Activated CD4-positive, alpha-beta memory T cell treated with anti-CD3 and anti-CD28 coated beads for 36 hours (primary cell): ENCODE results near the gene TCEAL5. TPM values are rescaled to one million over a fixed set of nuclear protein-coding genes. Genes with fewer than 3 reads are reported as not detected.
"Not testable (repeated sequence)": the region's sequence is repeated elsewhere in the genome, so short reads cannot be mapped to it uniquely, and the experiment has no call there.

Experiments
- CTCF ChIA-PET: fragments of 350-600 bp; sonication (Branson Sonifier 250); formaldehyde crosslinking; loops from one replicate; lab custom pipeline; 2021; ENCODE audit warnings: antibody characterized with exemption, inconsistent platforms; lab: Charles Lee
- POLR2A ChIA-PET: fragments of 350-600 bp; sonication (Branson Sonifier 250); formaldehyde crosslinking; loops from one replicate; lab custom pipeline; 2021; ENCODE audit warnings: antibody characterized with exemption; lab: Charles Lee
- DNase-seq: peaks from one replicate; pipeline ENCODE4 v3.0.0-alpha.2; 2020
- H3K27ac Mint-ChIP-seq: one replicate; pipeline ENCODE4 v1.8.0; 2021; ENCODE audit warnings: mixed read lengths
- H3K27me3 Mint-ChIP-seq: one replicate; pipeline ENCODE4 v1.8.0; 2021; ENCODE audit warnings: mixed read lengths
- H3K36me3 Mint-ChIP-seq: one replicate; pipeline ENCODE4 v1.8.0; 2021; ENCODE audit warnings: mixed read lengths
- H3K4me1 Mint-ChIP-seq: one replicate; pipeline ENCODE4 v1.8.0; 2021; ENCODE audit warnings: low read depth, mixed read lengths
- H3K4me3 Mint-ChIP-seq: one replicate; pipeline ENCODE4 v1.8.0; 2021; ENCODE audit warnings: mild to moderate bottlenecking, mixed read lengths
- H3K9me3 Mint-ChIP-seq: one replicate; pipeline ENCODE4 v1.8.0; 2021; ENCODE audit warnings: mixed read lengths
- intact Hi-C: fragments of 100-400 bp; cut with micrococcal nuclease; formaldehyde crosslinking; loops from one replicate; pipeline ENCODE4 v1.15.1; 2023
- total RNA-seq, 2 experiments: library from RNA; stranded (reverse); gene quantifications; one replicate each; pipeline ENCODE4 v1.2.3, GENCODE V29; 2021

The TCEAL5 gene
- total RNA-seq, result not detected

- peaks cover 6% of the 10 kb centered on the region for H3K4me1 Mint-ChIP-seq
- intact Hi-C loops, result no loop called here
- ChIA-PET POLR2A (no interaction called here), CTCF (no interaction called here)
- peak within 1 kb of the TSS; percentile 20 for H3K4me3 Mint-ChIP-seq
- no peak within 1 kb of the TSS for H3K27ac Mint-ChIP-seq
- no peaks in the 10 kb centered on the region for H3K36me3 Mint-ChIP-seq
- no peaks in the 10 kb centered on the region for H3K9me3 Mint-ChIP-seq
- no peak for DNase-seq
- H3K27me3 Mint-ChIP-seq, result peaks cover 28% of the 10 kb centered on the region
Measured at GRCh38 chrX:103276581-103277002, at the start of gene TCEAL5. TCEAL5 (minus strand) TSS chrX:103276750; CDS start chrX:103274563, 2,187 bp downstream.

GRCh38 chrX:103311399-103311780 is 34.8 kb upstream of the TCEAL5 start:
- Mint-ChIP-seq H3K9me3 (no peaks in the 10 kb centered on the region), H3K27ac (no peak overlapping the region), H3K4me3 (peak overlapping the region; percentile 69), H3K36me3 (no peaks in the 10 kb centered on the region), H3K4me1 (peaks cover 4% of the 10 kb centered on the region), H3K27me3 (no peaks in the 10 kb centered on the region)
- intact Hi-C loops, result loop anchor here (2.0 to 10.0 kb wide), 3 partner anchors 57 to 375 kb away; partner anchors contain the start of genes BEX4, MORF4L2 and TCEAL8
- POLR2A ChIA-PET, result no interaction called here
- CTCF ChIA-PET, result no interaction called here
- no peak for DNase-seq

GRCh38 chrX:103310555-103311398 is 34.2 kb upstream of the TCEAL5 start, which contains the start of gene BEX2:
BEX2 (minus strand) TSS chrX:103310990; CDS start chrX:103309976, 1,014 bp downstream.
- Mint-ChIP-seq H3K9me3 (no peaks in the 10 kb centered on the region), H3K36me3 (no peaks in the 10 kb centered on the region), H3K4me3 (peak within 1 kb of the TSS; percentile 69), H3K4me1 (peaks cover 4% of the 10 kb centered on the region), H3K27ac (no peak within 1 kb of the TSS), H3K27me3 (no peaks in the 10 kb centered on the region)
- peak; percentile 90 for DNase-seq
- POLR2A ChIA-PET, result no interaction called here
- CTCF ChIA-PET, result no interaction called here
- intact Hi-C loops, result loop anchor here (2.0 to 10.0 kb wide), 3 partner anchors 56 to 376 kb away; partner anchors contain the start of genes BEX4, MORF4L2 and TCEAL8

GRCh38 chrX:103309860-103310554 is 33.5 kb upstream of the TCEAL5 start:
- Mint-ChIP-seq H3K27me3 (no peaks in the 10 kb centered on the region), H3K9me3 (no peaks in the 10 kb centered on the region), H3K4me1 (peaks cover 5% of the 10 kb centered on the region), H3K36me3 (no peaks in the 10 kb centered on the region), H3K27ac (no peak overlapping the region), H3K4me3 (peak overlapping the region; percentile 39)
- DNase-seq, result peak; percentile 8
- ChIA-PET POLR2A (no interaction called here), CTCF (no interaction called here)
- intact Hi-C loops, result loop anchor here (2.0 to 10.0 kb wide), 3 partner anchors 55 to 377 kb away; partner anchors contain the start of genes BEX4, MORF4L2 and TCEAL8

- H3K4me3 Mint-ChIP-seq, DNase-seq, H3K9me3 Mint-ChIP-seq, H3K27me3 Mint-ChIP-seq, POLR2A ChIA-PET, CTCF ChIA-PET, H3K27ac Mint-ChIP-seq, H3K36me3 Mint-ChIP-seq, intact Hi-C loops, H3K4me1 Mint-ChIP-seq: not testable (repeated sequence)
Measured at GRCh38 chrX:103305666-103306065, 29.1 kb upstream of the TCEAL5 start.

- Mint-ChIP-seq H3K4me3 (no peak overlapping the region), H3K4me1 (peaks cover 5% of the 10 kb centered on the region), H3K27me3 (no peaks in the 10 kb centered on the region), H3K9me3 (no peaks in the 10 kb centered on the region), H3K36me3 (no peaks in the 10 kb centered on the region), H3K27ac (no peak overlapping the region)
- ChIA-PET CTCF (no interaction called here), POLR2A (no interaction called here)
- DNase-seq, result no peak
- intact Hi-C loops, result no loop called here
Measured at GRCh38 chrX:103304705-103305104, 28.2 kb upstream of the TCEAL5 start.

GRCh38 chrX:103293118-103293517 is 16.6 kb upstream of the TCEAL5 start:
- ChIA-PET POLR2A (no interaction called here), CTCF (no interaction called here)
- H3K4me1 Mint-ChIP-seq, result no peaks in the 10 kb centered on the region
- no peaks in the 10 kb centered on the region for H3K27me3 Mint-ChIP-seq
- H3K27ac Mint-ChIP-seq, result no peak overlapping the region
- intact Hi-C loops, result no loop called here
- H3K9me3 Mint-ChIP-seq, result peaks cover 4% of the 10 kb centered on the region
- H3K36me3 Mint-ChIP-seq, result no peaks in the 10 kb centered on the region
- no peak for DNase-seq
- no peak overlapping the region for H3K4me3 Mint-ChIP-seq

- no peak overlapping the region for H3K27ac Mint-ChIP-seq
- intact Hi-C loops, result no loop called here
Measured at GRCh38 chrX:103279624-103280023, 3.1 kb upstream of the TCEAL5 start.

GRCh38 chrX:103275947-103276567 is 493 bp downstream of the TCEAL5 start:
- no peak for DNase-seq
- intact Hi-C loops, result no loop called here
- Mint-ChIP-seq H3K36me3 (no peaks in the 10 kb centered on the region), H3K4me3 (peak overlapping the region; percentile 20), H3K9me3 (no peaks in the 10 kb centered on the region), H3K27me3 (peaks cover 28% of the 10 kb centered on the region), H3K27ac (no peak overlapping the region), H3K4me1 (peaks cover 6% of the 10 kb centered on the region)
- CTCF ChIA-PET, result no interaction called here
- POLR2A ChIA-PET, result no interaction called here

More at GRCh38 chrX:103279624-103280023, 3.1 kb upstream of the TCEAL5 start:
- Mint-ChIP-seq H3K9me3 (no peaks in the 10 kb centered on the region), H3K36me3 (no peaks in the 10 kb centered on the region), H3K27me3 (peaks cover 23% of the 10 kb centered on the region), H3K4me3 (no peak overlapping the region), H3K4me1 (peaks cover 6% of the 10 kb centered on the region)
- DNase-seq, result no peak
- ChIA-PET CTCF (no interaction called here), POLR2A (no interaction called here)

GRCh38 chrX:103274284-103274683 is 2.3 kb downstream of the TCEAL5 start:
- ChIA-PET CTCF (no interaction called here), POLR2A (no interaction called here)
- intact Hi-C loops, result no loop called here
- no peak for DNase-seq
- no peaks in the 10 kb centered on the region for H3K9me3 Mint-ChIP-seq
- H3K4me1 Mint-ChIP-seq, result peaks cover 6% of the 10 kb centered on the region
- peaks cover 24% of the 10 kb centered on the region for H3K27me3 Mint-ChIP-seq
- H3K36me3 Mint-ChIP-seq, result no peaks in the 10 kb centered on the region
- no peak overlapping the region for H3K27ac Mint-ChIP-seq
- no peak overlapping the region for H3K4me3 Mint-ChIP-seq

- Mint-ChIP-seq H3K4me3 (no peak overlapping the region), H3K36me3 (peaks cover 5% of the 10 kb centered on the region), H3K27ac (no peak overlapping the region), H3K4me1 (peaks cover 19% of the 10 kb centered on the region), H3K27me3 (no peaks in the 10 kb centered on the region), H3K9me3 (no peaks in the 10 kb centered on the region)
- intact Hi-C loops, result no loop called here
- DNase-seq, result no peak
- CTCF ChIA-PET, result no interaction called here
- POLR2A ChIA-PET, result no interaction called here
Measured at GRCh38 chrX:103258275-103258674, 18.3 kb downstream of the TCEAL5 start.

GRCh38 chrX:103256651-103257050 is 19.9 kb downstream of the TCEAL5 start:
- Mint-ChIP-seq H3K36me3 (peaks cover 5% of the 10 kb centered on the region), H3K4me1 (peaks cover 20% of the 10 kb centered on the region), H3K9me3 (no peaks in the 10 kb centered on the region), H3K27ac (no peak overlapping the region), H3K4me3 (no peak overlapping the region), H3K27me3 (no peaks in the 10 kb centered on the region)
- no peak for DNase-seq
- CTCF ChIA-PET, result no interaction called here
- POLR2A ChIA-PET, result no interaction called here
- intact Hi-C loops, result no loop called here
